HG02623 (cell line): ENCODE data around the gene OVCH1.
A peak's percentile ranks its signal among the peaks of the same experiment; 100 is the strongest.

Experiments used
- ATAC-seq: cut with Tn5 transposase; IDR thresholded peaks from one replicate; pipeline ENCODE4 v1.9.1; 2021; ENCODE audit warnings: moderate library complexity; ENCODE audit not compliant: unreplicated experiment

OVCH1 gene

DNA sequence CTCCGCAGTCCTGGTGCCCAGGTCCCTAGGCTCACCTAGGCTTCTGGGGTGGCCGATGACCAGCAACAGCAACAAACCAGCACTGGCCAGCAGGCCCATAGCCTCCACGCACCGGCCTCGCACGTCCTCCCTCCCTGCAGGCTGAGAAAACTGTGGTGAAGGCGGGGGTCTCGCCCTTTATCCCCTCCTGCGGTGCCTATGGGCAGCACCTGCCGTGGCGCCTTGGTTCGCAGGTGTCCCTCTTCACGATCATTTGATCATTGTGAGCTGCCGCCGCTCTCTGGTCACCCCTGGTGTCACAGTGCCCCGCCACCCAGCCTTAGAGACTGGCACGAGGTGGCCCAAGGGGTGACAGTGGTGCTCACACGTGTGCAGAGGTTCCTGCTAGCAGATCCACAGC, at the start of gene OVCH1:
Gene OVCH1 (minus strand): TSS at position 99 of the 400 bp plus-strand sequence. CDS start 0 bp downstream, at position 99.
- no peak for ATAC-seq

GRCh38 chr12:29547151-29547632, 49.7 kb upstream of the OVCH1 start:
- ATAC-seq, result no peak

DNA sequence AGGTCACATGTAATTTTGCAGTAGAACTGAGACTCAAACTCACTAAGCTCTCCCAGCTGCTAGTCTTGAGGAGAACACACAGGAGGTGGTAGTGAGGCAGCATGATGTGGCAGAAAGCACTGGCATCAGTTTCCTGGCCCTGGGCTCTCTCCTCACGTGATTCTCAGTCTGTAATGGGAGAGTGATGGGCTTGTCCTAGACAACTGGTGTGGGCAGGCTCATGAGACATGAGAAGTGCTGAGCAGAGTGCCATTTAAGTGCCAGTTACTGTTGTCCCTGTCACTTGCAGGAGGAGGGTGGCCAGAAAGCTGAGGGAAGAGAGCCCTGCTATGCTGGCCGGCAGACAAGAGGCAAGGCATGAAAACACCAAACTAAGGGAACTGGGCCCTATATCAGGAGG, 48.5 kb upstream of the OVCH1 start:
- ATAC-seq, result no peak

GRCh38 chr12:29545102-29545467, 47.6 kb upstream of the OVCH1 start:
- ATAC-seq, result peak; percentile 79

- ATAC-seq, result peak; percentile 17
Measured at GRCh38 chr12:29544428-29545101, 47.1 kb upstream of the OVCH1 start.

- ATAC-seq, result no peak
Measured at GRCh38 chr12:29543036-29543435, 45.5 kb upstream of the OVCH1 start.

DNA sequence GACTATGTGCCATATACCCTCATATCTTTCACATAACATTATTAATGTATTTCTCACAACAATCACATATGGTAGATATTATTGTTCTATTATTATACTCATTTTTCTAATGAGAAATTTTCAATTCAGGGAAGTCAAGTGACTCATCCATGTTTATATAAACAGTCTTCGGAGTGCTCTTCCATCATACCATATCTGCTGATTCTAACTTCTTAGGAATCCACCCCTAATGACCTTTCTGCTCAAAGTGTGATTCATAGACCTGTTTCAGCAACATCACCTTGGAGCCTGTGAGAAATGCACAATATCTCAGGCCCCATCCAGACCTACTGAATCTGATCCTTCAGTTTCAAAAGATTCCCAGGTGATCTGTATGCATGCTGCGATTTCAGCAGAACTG, 39.8 kb upstream of the OVCH1 start:
- no peak for ATAC-seq

GRCh38 chr12:29534935-29535334, 37.4 kb upstream of the OVCH1 start:
- no peak for ATAC-seq

- no peak for ATAC-seq
Measured at GRCh38 chr12:29533815-29534489, 36.5 kb upstream of the OVCH1 start.

- no peak for ATAC-seq
Measured at GRCh38 chr12:29531471-29531870, 34.0 kb upstream of the OVCH1 start.

GRCh38 chr12:29530436-29530835, 33.0 kb upstream of the OVCH1 start:
- ATAC-seq, result no peak

- no peak for ATAC-seq
Measured at GRCh38 chr12:29528161-29528560, 30.7 kb upstream of the OVCH1 start.

DNA sequence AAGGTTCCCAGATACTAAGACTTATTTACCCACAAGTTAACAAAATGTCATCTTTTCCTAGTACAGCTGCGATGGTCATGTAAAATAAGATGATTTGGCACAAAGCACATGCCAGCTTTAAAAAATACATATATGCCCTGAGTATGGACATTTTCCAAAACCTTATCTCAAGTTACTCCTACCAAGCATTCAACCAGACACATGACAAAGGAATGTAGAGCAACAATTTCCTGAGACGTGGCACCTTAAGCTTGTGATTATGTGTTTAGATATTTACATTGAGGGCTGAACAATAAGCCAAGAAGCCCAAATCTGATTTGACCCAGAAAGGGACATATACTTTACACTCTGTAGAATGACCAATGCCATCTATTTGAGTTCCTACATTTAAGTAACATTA, 24.5 kb upstream of the OVCH1 start:
- ATAC-seq, result no peak

DNA sequence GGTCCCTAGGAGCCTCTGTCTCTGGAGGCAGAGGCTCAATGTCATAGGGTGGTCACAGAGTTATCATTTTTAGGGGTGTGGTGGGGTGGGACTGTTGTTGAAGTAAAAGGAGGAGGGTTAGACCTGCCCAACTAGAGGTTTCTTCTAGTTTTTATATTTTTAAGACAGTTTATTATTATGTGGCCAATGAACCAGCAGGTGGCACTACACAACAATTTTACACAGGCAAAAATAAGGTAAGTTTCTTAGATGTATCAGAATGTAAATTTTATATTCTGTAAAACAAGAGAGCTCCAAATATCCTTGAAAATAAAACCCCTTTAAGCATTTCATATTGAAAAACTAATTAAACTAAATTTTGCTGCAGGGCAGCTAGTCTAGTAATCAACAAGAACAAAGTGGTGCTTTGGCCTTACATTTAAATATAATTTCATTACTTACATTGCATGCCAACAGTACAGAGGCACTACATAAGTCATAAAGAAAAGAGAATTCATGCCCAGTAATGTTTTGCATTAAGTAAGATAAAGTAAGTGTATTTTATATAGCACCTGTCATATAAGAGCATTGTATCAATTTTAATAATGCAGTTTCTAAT, 22.2 kb upstream of the OVCH1 start:
- no peak for ATAC-seq

GRCh38 chr12:29518407-29518806, 20.9 kb upstream of the OVCH1 start:
- no peak for ATAC-seq

DNA sequence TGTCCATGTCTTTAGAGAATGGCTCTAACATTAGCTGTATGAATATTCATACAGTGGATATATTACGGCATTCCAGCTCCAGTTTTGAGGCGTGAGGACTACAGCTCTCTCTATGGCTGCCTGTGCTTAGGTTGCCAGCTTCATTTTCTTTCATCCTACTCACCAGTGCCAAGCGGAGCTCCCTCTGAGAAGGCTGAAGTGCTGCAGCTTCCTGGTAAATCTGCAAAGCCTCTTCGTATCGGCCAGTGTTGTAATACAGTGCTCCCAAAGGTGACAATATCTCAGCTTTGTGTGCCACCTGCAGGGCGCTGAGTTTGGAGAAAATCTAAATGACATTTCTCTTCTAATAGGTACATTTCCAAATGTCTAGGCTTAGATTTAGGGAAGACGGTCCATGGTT, 19.8 kb upstream of the OVCH1 start:
- no peak for ATAC-seq

DNA sequence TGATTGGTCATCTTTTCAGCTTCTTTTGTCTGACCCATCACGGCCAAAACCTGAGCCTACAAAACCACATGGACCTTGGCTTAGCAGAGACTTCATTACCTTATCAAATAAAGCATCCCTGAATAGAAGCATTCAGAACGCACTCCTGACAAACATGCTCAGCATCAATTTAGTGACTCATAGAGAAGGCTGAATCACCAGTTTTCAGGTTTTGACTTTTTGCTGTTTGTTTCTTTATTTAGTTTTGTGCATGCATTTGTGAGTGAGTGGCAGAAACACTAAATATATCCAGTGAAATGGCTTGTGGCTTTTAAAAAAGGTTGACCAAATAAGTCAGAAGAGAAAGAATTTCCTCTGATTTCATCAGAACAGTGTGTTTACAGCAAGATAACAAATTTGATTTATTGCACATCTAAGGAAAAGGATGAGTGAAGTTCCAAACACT, 19.0 kb upstream of the OVCH1 start:
- no peak for ATAC-seq

DNA sequence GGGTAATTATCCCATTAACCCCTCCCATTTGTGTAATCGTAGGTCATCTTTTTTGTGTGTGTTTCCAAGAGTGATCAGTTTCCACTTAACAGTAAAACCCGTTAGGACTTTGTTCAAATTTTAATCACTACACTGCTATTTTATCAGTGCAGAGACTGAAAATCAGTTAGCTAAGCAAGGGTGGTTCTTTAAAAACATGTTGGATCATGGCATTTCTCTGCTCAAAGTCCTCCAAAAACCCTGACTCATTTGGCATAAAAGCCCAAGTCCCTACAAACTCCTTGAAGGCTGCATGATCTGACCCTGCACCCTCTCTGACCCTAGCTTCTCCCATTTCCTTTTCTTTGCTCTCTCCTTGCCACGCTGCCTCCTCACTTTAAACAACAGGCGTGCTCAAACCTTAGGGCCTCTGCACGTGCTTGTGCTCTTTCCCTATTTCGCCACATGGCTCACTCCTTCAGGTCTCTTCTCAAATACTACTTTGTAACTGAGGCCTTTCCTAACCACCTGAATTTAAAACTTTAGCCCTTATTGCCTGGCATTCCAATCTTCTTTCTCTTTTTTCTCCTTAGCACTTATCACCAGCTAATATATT, 13.2 kb upstream of the OVCH1 start:
- no peak for ATAC-seq

DNA sequence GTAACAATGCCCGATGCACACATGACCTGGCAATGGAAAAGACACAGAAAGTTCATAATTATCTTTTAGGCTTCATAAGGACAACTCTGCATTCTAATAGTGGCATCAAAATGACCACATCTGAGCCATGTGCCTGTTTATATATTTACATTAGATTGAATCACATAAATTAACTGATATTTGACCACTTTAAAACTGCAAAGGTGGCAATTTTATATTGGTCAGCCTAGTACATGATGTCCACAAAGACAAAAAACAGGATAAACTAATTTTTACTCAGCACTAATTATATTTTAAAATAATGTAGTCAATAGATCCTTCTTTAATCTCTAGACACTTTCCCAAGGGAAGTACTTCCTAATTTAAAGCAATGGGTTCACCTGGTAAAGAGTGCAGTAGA, 12.0 kb upstream of the OVCH1 start:
- no peak for ATAC-seq

DNA sequence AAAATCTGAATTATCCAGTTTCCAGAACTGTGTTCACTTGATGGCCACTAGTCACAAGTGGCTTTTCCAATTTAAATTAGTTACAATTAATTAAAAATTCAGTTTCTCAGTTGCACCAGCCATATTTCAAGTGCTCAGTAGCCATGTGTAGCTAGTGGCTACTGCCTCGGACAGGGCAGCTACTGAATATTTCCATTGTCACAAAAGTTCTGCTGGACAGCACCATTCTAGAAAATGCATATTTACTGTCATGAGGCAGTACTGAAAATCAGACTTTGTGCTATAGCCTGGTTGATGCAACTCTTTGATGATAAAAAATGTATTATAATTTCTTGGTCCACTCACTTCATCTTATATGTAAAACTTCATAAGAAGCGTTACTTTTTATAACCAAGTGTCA, 11.5 kb upstream of the OVCH1 start:
- no peak for ATAC-seq

DNA sequence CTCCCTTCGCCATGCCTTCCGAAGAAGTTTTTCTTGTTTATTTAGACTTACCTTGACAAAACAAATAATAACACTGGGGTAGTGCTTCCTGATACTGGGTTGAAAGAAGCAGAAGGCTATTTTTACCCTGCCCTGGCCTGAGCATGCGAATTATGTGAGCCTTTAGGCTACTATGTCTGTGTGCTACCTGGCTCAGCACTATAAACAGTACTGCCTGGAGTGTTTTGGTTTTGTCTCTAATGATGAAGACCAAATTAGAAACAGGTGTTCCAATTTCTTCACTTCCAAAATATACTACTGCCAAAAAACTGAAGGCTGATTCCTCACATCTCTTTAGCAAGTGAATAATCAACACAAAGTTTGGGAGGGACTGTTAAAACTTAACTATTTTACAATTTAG, 7.6 kb upstream of the OVCH1 start:
- ATAC-seq, result no peak

- ATAC-seq, result no peak
Measured at GRCh38 chr12:29503283-29503682, 5.8 kb upstream of the OVCH1 start.
